H9 (cell line): ENCODE measurements around the gene MSANTD1. TPM values are rescaled to one million over a fixed set of nuclear protein-coding genes. Genes with fewer than 3 reads are reported as not detected.

ENCODE experiments used
- DNase-seq: peaks from one replicate; pipeline ENCODE4 v3.0.0-alpha.2; 2017
- H2AFZ ChIP-seq: one replicate; pipeline ENCODE4 v1.6.1; 2013; ENCODE audit warnings: mild to moderate bottlenecking, low read length, control low read depth, moderate library complexity
- H2AK5ac ChIP-seq: 2 replicates; pipeline ENCODE4 v1.6.1; 2013; ENCODE audit warnings: low read length, control low read depth, mixed read lengths; ENCODE audit not compliant: insufficient read length
- H2BK120ac ChIP-seq: one replicate; pipeline ENCODE4 v1.6.1; 2013; ENCODE audit warnings: low read depth, mild to moderate bottlenecking, low read length, control low read depth, inconsistent platforms; ENCODE audit not compliant: poor library complexity, severe bottlenecking
- H2BK12ac ChIP-seq: 2 replicates; pipeline ENCODE4 v1.6.1; 2013; ENCODE audit warnings: low read length, control low read depth, mixed read lengths, low read depth; ENCODE audit not compliant: insufficient read length
- H2BK15ac ChIP-seq: 2 replicates; pipeline ENCODE4 v1.6.1; 2013; ENCODE audit warnings: low read depth, low read length, control low read depth
- H2BK20ac ChIP-seq: one replicate; pipeline ENCODE4 v1.6.1; 2013; ENCODE audit warnings: low read depth, mild to moderate bottlenecking, low read length, control low read depth, inconsistent platforms; ENCODE audit not compliant: poor library complexity, severe bottlenecking
- H2BK5ac ChIP-seq: 2 replicates; pipeline ENCODE4 v1.6.1; 2013; ENCODE audit warnings: low read length, control low read depth, mixed read lengths; ENCODE audit not compliant: insufficient read length
- H3K14ac ChIP-seq: 2 replicates; pipeline ENCODE4 v1.6.1; 2013; ENCODE audit warnings: low read length, control low read depth; ENCODE audit not compliant: insufficient read depth
- H3K18ac ChIP-seq: 2 replicates; pipeline ENCODE4 v1.6.1; 2013; ENCODE audit warnings: low read depth, mild to moderate bottlenecking, mixed read lengths, low read length, control low read depth; ENCODE audit not compliant: insufficient read length
- H3K23ac ChIP-seq: 2 replicates; pipeline ENCODE4 v1.6.1; 2013; ENCODE audit warnings: low read length, control low read depth, mixed read lengths, low read depth; ENCODE audit not compliant: insufficient read length
- H3K23me2 ChIP-seq: 2 replicates; pipeline ENCODE4 v1.6.1; 2013; ENCODE audit warnings: low read depth, mild to moderate bottlenecking, mixed read lengths, low read length, control low read depth; ENCODE audit not compliant: insufficient read length, poor library complexity, severe bottlenecking
- H3K27ac ChIP-seq: 2 replicates; pipeline ENCODE4 v1.5.1; 2013; ENCODE audit warnings: low read length, control low read depth, mixed read lengths, low read depth; ENCODE audit not compliant: insufficient read length
- H3K27me3 ChIP-seq: 2 replicates; pipeline ENCODE4 v1.6.1; 2013; ENCODE audit warnings: low read length, control low read depth, inconsistent platforms; ENCODE audit not compliant: insufficient read depth
- H3K4ac ChIP-seq: 2 replicates; pipeline ENCODE4 v1.6.1; 2013; ENCODE audit warnings: low read depth, mild to moderate bottlenecking, control low read depth, inconsistent platforms, low read length, moderate library complexity
- H3K4me1 ChIP-seq: 2 replicates; pipeline ENCODE4 v1.6.1; 2013; ENCODE audit warnings: low read length, control low read depth, inconsistent platforms; ENCODE audit not compliant: insufficient read depth
- H3K4me2 ChIP-seq: 2 replicates; pipeline ENCODE4 v1.6.1; 2013; ENCODE audit warnings: low read length, control low read depth, mixed read lengths; ENCODE audit not compliant: insufficient read length, insufficient read depth
- H3K56ac ChIP-seq: 2 replicates; pipeline ENCODE4 v1.6.1; 2013; ENCODE audit warnings: low read depth, mild to moderate bottlenecking, mixed read lengths, low read length, control low read depth; ENCODE audit not compliant: insufficient read length
- H3K79me1 ChIP-seq: 2 replicates; pipeline ENCODE4 v1.6.1; 2013; ENCODE audit warnings: low read depth, mild to moderate bottlenecking, moderate library complexity, low read length, control low read depth, inconsistent platforms; ENCODE audit not compliant: insufficient read depth, poor library complexity, severe bottlenecking
- H3K79me2 ChIP-seq: 2 replicates; pipeline ENCODE4 v1.6.1; 2013; ENCODE audit warnings: low read length, control low read depth, inconsistent platforms; ENCODE audit not compliant: insufficient read depth
- H3K9ac ChIP-seq: 2 replicates; pipeline ENCODE4 v1.6.1; 2013; ENCODE audit warnings: low read length, control low read depth, mixed read lengths; ENCODE audit not compliant: insufficient read length; ENCODE audit errors: extremely low read depth
- H3K9me3 ChIP-seq: one replicate; pipeline ENCODE4 v1.6.1; 2013; ENCODE audit warnings: low read depth, low read length, inconsistent platforms; ENCODE audit not compliant: control insufficient read depth
- H3T11ph ChIP-seq: one replicate; pipeline ENCODE4 v1.6.1; 2013; ENCODE audit warnings: mild to moderate bottlenecking, low read length, control low read depth, inconsistent platforms
- H4K20me1 ChIP-seq: one replicate; pipeline ENCODE4 v1.6.1; 2013; ENCODE audit not compliant: control insufficient read depth, insufficient read length, insufficient read depth
- H4K5ac ChIP-seq: 2 replicates; pipeline ENCODE4 v1.6.1; 2013; ENCODE audit warnings: low read depth, mild to moderate bottlenecking, mixed read lengths, low read length, control low read depth; ENCODE audit not compliant: insufficient read length
- H4K8ac ChIP-seq: replicated peaks from 2 replicates; pipeline ENCODE4 v1.6.1; 2013; ENCODE audit warnings: low read length, control low read depth, mixed read lengths, low read depth; ENCODE audit not compliant: insufficient read length
- H4K91ac ChIP-seq: 2 replicates; pipeline ENCODE4 v1.6.1; 2013; ENCODE audit warnings: low read depth, mild to moderate bottlenecking, moderate library complexity, mixed read lengths, low read length, control low read depth; ENCODE audit not compliant: insufficient read length
- H3K27ac Mint-ChIP-seq, 3 experiments: 2 replicates in 2 of 3; 3 replicates in 1 of 3; pipeline ENCODE4 v1.8.0; 2020 to 2021; ENCODE audit warnings: mixed read lengths in 3 of 3, mild to moderate bottlenecking in 1 of 3, moderate library complexity in 1 of 3
- H3K27me3 Mint-ChIP-seq: 2 replicates; pipeline ENCODE4 v1.8.0; 2021; ENCODE audit warnings: low read depth, mild to moderate bottlenecking, moderate library complexity, mixed read lengths
- H3K36me3 Mint-ChIP-seq, 3 experiments: 2 replicates in 2 of 3; 3 replicates in 1 of 3; pipeline ENCODE4 v1.8.0; 2020 to 2021; ENCODE audit warnings: low read depth in 3 of 3, mixed read lengths in 3 of 3; ENCODE audit not compliant: insufficient read depth in 1 of 3
- H3K4me1 Mint-ChIP-seq, 2 experiments: 2 replicates each; pipeline ENCODE4 v1.8.0; 2020; ENCODE audit warnings: mixed read lengths in 2 of 2
- H3K4me3 Mint-ChIP-seq, 2 experiments: 2 replicates in 1 of 2; 3 replicates in 1 of 2; pipeline ENCODE4 v1.8.0; 2020 to 2021; ENCODE audit warnings: mild to moderate bottlenecking in 2 of 2, mixed read lengths in 2 of 2, moderate library complexity in 1 of 2
- H3K9me3 Mint-ChIP-seq, 2 experiments: 2 replicates in 1 of 2; 3 replicates in 1 of 2; pipeline ENCODE4 v1.8.0; 2020; ENCODE audit warnings: mild to moderate bottlenecking in 2 of 2, mixed read lengths in 2 of 2, moderate library complexity in 1 of 2
- CTCF ChIP-seq: fragments of 200-600 bp; sonication (generic); conservative IDR thresholded peaks from 3 replicates; pipeline ENCODE4 v1.8.0; 2021; ENCODE audit warnings: antibody characterized with exemption, mild to moderate bottlenecking
- WGBS: extraction: QIAGEN DNeasy Blood & Tissue Kit; methylation state at CpG from one replicate; pipeline ENCODE4 v1.1.7; 2013; ENCODE audit warnings: missing lambda C conversion rate, low lambda C conversion rate, mixed read lengths; ENCODE audit not compliant: insufficient read length; ENCODE audit errors: extremely low coverage; 5-methylcytosine and 5-hydroxymethylcytosine counted together
- total RNA-seq: library from RNA; stranded (reverse); gene quantifications from 2 replicates; pipeline ENCODE4 v1.2.1, GENCODE V29; 2021

Gene MSANTD1
- total RNA-seq, 1 experiment from 2014 or later = 0.83 TPM

GRCh38 chr4:3262208-3263052 is 13.5 kb downstream of the MSANTD1 start:
- H3K27me3 Mint-ChIP-seq = peaks cover 17% of the 10 kb centered on the region
- no peak overlapping the region for H4K91ac ChIP-seq
- H3K23ac ChIP-seq = no peak overlapping the region
- H4K8ac ChIP-seq = no peak overlapping the region
- no peak overlapping the region for H3T11ph ChIP-seq
- no peak overlapping the region for H2AK5ac ChIP-seq
- H3K9ac ChIP-seq = no peak overlapping the region
- TF ChIP-seq CTCF = no peak
- no peak overlapping the region for H3K4me3 Mint-ChIP-seq
- no peaks in the 10 kb centered on the region for H3K4me1 ChIP-seq
- no peaks in the 10 kb centered on the region for H3K79me1 ChIP-seq
- H3K56ac ChIP-seq = no peak overlapping the region
- no peak overlapping the region; the same call in 1 of the 2 replicates for H3K14ac ChIP-seq
- DNase-seq = no peak
- no CpG with 5 or more reads among the region's 23 CpGs for WGBS
- no peak overlapping the region for H2BK12ac ChIP-seq
- H2BK15ac ChIP-seq = no peak overlapping the region
- H3K36me3 Mint-ChIP-seq = no peaks in the 10 kb centered on the region
- no peak overlapping the region for H3K4ac ChIP-seq
- no peak overlapping the region for H2BK20ac ChIP-seq
- H3K9me3 ChIP-seq = no peaks in the 10 kb centered on the region
- H3K27me3 ChIP-seq = no peaks in the 10 kb centered on the region; the same call in 1 of the 2 replicates
- H4K5ac ChIP-seq = no peak overlapping the region
- no peak overlapping the region for H3K27ac ChIP-seq
- no peak overlapping the region for H3K18ac ChIP-seq
- no peak overlapping the region for H2BK5ac ChIP-seq
- H3K9me3 Mint-ChIP-seq = no peaks in the 10 kb centered on the region; a peak in 1 of 5 replicates
- H3K79me2 ChIP-seq = no peaks in the 10 kb centered on the region
- no peak overlapping the region for H3K4me2 ChIP-seq
- H3K4me1 Mint-ChIP-seq = no peaks in the 10 kb centered on the region
- peak overlapping the region in 1 of 3 experiments; percentile 57; a peak in 1 of 7 replicates for H3K27ac Mint-ChIP-seq
- no peak overlapping the region for H2AFZ ChIP-seq
- H4K20me1 ChIP-seq = no peaks in the 10 kb centered on the region
- H3K23me2 ChIP-seq = no peaks in the 10 kb centered on the region
- H2BK120ac ChIP-seq = no peak overlapping the region
